Fibroblast of villous mesenchyme (primary cell): ENCODE results near the gene SEPTIN12. TPM values are rescaled to one million over a fixed set of nuclear protein-coding genes. Genes with fewer than 3 reads are reported as not detected.

Source experiments
- DNase-seq: peaks from one replicate; pipeline ENCODE4 v3.0.0-alpha.2; 2010; ENCODE audit warnings: low read depth
- H3K4me3 ChIP-seq: 2 replicates; pipeline ENCODE4 v1.5.1; 2011; ENCODE audit warnings: low read depth, mild to moderate bottlenecking, low read length
- total RNA-seq: library from RNA; depleted of rRNA; stranded (reverse); fragments of >200 nt; gene quantifications from 2 replicates; pipeline ENCODE4 v1.2.3, GENCODE V29; 2012
- TF ChIP-seq, protein P1 (sequence below): IDR thresholded peaks from 2 replicates; pipeline ENCODE4 v1.5.1; 2012; ENCODE audit warnings: low read depth, mild to moderate bottlenecking, low read length; ENCODE audit not compliant: insufficient read depth

SEPTIN12 gene
- total RNA-seq, 1 donor: not detected

DNA sequence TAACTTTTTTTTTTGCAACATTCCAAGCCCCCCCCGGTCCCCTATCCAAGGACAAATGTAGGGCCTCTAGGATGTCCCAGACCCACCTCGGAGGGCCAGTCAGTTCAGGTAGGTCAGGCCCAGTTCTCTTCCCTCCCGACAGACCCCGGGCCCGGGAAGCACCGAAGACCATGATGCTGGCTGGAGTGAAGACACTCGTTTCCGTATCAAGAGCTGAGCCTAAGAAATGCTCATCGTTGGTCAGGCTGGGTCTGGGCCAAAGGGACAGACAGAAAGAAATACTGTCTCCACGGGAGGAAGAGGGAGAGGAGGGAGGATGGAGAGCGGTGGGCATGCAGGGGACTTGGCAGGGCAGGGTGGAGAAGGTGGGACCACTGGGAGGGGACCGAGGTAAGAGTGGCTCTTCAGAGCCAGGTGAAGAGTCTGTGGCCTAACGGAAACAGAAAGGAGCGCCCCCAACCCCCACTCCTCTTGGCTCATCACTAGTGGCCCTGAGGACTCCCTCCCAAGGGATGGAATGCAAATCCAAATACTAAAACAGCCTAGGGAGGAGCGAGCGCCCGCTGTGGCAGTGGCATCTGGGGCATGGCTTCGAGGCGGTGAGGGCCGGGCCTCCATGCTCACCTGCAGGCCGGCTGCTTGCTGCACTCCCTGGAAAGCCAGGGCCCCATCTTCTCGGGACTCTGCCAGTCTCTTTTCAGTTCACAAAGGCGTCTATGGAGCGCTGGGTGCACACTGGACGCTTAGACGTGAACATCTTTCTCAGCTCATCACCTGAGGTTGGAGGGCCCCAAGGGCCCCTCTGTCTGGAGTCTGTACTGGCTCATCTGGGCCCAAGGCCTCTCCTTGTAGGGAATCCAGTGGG, 16.0 kb upstream of the SEPTIN12 start:
- DNase-seq: no peak
- TF ChIP-seq, protein P1, sequence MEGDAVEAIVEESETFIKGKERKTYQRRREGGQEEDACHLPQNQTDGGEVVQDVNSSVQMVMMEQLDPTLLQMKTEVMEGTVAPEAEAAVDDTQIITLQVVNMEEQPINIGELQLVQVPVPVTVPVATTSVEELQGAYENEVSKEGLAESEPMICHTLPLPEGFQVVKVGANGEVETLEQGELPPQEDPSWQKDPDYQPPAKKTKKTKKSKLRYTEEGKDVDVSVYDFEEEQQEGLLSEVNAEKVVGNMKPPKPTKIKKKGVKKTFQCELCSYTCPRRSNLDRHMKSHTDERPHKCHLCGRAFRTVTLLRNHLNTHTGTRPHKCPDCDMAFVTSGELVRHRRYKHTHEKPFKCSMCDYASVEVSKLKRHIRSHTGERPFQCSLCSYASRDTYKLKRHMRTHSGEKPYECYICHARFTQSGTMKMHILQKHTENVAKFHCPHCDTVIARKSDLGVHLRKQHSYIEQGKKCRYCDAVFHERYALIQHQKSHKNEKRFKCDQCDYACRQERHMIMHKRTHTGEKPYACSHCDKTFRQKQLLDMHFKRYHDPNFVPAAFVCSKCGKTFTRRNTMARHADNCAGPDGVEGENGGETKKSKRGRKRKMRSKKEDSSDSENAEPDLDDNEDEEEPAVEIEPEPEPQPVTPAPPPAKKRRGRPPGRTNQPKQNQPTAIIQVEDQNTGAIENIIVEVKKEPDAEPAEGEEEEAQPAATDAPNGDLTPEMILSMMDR: no peak
- H3K4me3 ChIP-seq: no peak overlapping the region

DNA sequence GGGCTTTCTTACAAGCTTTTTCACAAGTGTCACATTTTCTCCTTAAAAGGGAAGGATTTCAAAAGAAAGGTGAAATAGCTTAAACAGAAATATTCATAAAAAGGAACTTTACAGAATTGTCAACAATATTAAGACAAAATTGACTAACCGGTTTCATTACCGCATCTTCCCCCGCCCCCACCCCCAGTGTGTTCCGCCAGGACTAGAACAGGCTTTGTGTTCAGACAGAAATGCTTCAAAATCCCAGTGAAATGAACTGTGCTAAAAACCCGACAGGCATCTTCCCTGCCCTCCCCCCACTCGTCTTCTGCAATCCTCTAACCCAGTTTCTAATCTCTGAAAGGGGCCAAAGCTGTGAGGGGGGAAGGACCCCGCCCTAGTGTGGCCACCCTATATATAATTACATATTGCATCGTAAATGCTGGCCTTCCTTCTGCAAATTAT, 15.3 kb upstream of the SEPTIN12 start:
- TF ChIP-seq, protein P1: no peak
- H3K4me3 ChIP-seq: peak overlapping the region; percentile 77
- peak; percentile 53 for DNase-seq

DNA sequence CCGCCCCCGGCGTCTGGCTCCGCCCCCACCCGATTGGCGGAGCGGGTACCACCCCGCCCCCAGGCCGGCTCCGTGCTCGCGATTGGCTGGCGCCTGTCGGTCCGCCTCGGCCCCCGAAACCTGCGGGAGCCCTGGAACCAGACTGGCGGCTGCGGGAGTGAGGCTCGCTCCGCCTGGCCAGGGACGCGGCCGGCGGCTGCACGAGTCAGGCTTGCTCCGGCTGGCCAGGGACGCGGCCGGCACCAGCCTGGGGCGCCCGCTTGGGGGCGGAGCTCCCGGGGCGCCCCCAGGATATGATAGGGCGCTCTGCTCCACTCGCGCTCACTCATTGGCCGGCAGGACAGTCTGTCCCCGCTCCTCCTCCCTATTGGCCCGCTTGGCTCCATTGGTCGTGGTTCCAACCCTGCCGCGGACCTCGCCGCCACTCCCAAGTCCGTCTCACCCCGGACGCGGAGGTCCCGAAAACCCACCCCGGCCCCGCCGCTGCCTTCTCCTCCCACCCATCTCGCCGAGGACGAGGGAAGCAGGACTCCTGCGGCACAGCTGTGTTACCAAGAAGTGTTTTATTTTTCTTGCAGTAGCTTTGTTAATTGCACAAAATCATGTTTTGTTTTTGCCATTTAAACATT, 14.6 kb upstream of the SEPTIN12 start:
- TF ChIP-seq, protein P1: peak; percentile 16
- peak overlapping the region; percentile 77 for H3K4me3 ChIP-seq
- DNase-seq: peak; percentile 92

DNA sequence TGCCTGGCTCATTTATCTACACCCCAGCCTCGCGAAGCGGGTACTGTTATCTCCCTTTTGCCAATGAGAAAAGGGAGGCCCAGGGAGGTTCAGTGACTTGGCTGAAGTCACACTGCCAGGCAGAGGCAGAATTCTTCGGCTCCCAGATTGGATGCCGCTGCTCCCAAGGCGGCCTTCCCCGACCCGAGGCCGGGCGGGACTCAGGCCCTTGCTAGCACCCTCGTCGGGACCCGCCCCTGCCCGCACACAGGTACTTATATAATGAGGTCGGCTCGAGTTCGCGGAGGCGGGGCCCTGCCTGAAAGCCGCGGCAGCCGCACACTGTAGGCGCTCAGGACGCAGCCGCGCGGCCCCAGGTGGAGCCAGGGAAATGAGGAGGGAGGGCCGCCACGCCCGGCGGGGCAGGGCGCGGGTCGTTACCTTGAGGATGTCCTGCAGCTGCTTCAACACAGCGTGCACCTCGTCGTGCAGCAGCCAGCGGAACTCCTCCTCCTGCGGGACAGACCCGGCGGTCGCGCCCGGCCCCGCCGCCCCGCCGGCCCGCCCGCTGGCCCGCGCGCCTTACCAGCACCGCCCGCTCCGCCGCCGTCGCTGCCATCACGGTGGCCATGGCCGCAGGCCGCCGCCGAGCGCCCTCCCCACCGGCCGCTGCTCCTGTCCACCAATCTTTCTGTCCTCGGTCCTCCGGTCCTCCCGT, 14.0 kb upstream of the SEPTIN12 start, which contains the start of gene ROGDI:
TSS of gene ROGDI (minus strand) at position 672 of the 697 bp plus-strand sequence. CDS start at position 610, 62 bp downstream.
- TF ChIP-seq, protein P1: no peak
- DNase-seq: peak; percentile 48
- H3K4me3 ChIP-seq: peak within 1 kb of the TSS; percentile 77

DNA sequence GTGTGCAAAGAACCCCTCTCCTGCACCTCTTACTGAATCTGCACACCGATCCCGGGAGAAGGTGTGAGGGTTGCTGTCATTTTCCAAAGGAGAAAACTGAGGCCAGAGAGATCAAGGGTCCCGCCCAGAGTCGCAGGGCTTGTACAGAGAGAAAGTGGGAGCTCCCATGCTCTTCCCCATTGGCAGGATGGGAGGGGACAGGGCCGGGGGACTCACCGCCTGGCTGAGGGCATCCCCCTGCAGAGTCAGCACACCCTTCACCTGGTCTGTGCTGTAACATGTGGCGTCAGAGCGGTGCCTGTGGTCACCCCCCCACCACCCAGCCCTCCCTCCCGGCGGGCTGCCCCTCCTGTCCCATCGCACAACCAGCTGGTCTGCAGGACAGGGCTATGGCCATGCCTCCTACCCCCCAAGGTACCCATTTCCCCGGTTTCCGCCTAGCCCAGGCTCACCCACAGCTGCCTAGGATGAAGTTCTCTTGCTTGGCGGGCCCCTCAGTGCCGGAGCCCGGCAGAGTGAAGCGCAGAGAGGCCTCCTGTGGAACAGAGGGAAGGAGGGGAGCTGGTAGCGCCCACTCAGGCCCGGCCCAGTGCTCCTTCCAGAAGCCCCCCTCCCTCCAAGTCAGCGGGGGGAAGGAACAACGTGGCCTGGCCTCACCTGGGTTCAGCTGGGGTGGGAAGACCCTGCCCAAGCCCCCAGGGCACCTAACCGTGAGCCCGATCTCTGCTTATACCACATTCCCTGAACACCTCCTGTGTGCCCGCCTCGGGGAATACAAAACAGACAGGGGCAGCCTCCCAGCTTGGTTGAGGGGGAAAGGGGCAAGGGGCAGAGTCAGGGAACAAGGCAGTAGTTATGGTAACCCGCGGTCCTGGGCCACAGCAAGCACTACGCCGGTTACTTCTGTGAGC, 13.2 kb upstream of the SEPTIN12 start:
- DNase-seq: no peak
- TF ChIP-seq, protein P1: no peak
- peak overlapping the region; percentile 77 for H3K4me3 ChIP-seq
